ENCODE results near the gene ATP10B. TPM values are rescaled to one million over a fixed set of nuclear protein-coding genes. Genes with fewer than 3 reads are reported as not detected.

The ATP10B gene
- total RNA-seq, 3 donors from 2014 or later (not counting 1 experiment from before 2014, with no cell fraction given), result not detected

- Mint-ChIP-seq H3K36me3 (no peaks in the 10 kb centered on the region), H3K9me3 (peaks cover under 1 to 5% of the 10 kb centered on the region in 2 donors), H3K27me3 (ENCODE audit: low read depth in 2 of 2) (no peaks in the 10 kb centered on the region), H3K27ac (no peak overlapping the region), H3K4me3 (no peak overlapping the region), H3K4me1 (no peaks in the 10 kb centered on the region)
- intact Hi-C loops (cut with micrococcal nuclease), result no loop called here
- TF ChIP-seq, protein P1, sequence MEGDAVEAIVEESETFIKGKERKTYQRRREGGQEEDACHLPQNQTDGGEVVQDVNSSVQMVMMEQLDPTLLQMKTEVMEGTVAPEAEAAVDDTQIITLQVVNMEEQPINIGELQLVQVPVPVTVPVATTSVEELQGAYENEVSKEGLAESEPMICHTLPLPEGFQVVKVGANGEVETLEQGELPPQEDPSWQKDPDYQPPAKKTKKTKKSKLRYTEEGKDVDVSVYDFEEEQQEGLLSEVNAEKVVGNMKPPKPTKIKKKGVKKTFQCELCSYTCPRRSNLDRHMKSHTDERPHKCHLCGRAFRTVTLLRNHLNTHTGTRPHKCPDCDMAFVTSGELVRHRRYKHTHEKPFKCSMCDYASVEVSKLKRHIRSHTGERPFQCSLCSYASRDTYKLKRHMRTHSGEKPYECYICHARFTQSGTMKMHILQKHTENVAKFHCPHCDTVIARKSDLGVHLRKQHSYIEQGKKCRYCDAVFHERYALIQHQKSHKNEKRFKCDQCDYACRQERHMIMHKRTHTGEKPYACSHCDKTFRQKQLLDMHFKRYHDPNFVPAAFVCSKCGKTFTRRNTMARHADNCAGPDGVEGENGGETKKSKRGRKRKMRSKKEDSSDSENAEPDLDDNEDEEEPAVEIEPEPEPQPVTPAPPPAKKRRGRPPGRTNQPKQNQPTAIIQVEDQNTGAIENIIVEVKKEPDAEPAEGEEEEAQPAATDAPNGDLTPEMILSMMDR (IDR thresholded peaks at IDR 0.05), result no peak
- Histone ChIP-seq H3K27ac (ENCODE audit: low read length) (no peak overlapping the region), H3K9me3 (ENCODE audit: control insufficient read depth, insufficient read depth, low read length) (no peaks in the 10 kb centered on the region), H3K36me3 (ENCODE audit: control insufficient read depth, insufficient read depth, low read length) (no peaks in the 10 kb centered on the region), H3K4me1 (ENCODE audit: control insufficient read depth, insufficient read depth, low read length) (no peaks in the 10 kb centered on the region), H3K4me3 (ENCODE audit: low read length) (no peak overlapping the region), H3K27me3 (ENCODE audit: control insufficient read depth, insufficient read depth, low read length) (no peaks in the 10 kb centered on the region)
- no peak for ATAC-seq
- DNase-seq, result no peak
- WGBS (ENCODE audit: insufficient coverage), result 78% methylated on average over 4 of the region's 4 CpGs
Measured at GRCh38 chr5:160797020-160797419, 55.0 kb downstream of the ATP10B start.

DNA sequence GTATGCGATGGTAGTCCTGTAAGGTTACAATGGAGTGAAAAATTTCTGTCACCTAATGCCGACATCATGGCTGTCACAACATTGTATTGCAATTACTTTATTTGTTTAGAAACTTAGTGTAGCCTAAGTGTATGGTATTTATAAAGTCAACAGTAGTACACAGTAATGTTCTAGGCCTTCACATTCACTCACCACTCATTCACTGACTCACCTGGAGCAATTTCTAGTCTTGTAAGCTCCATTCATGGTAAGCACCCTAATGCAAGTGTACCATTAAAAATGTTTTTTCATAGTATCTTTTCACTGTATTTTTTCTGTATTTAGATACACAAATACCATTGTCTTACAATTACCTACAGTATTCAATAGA lies 58.5 kb downstream of the ATP10B start:
- H3K36me3 Mint-ChIP-seq, result no peaks in the 10 kb centered on the region
- intact Hi-C loops (cut with micrococcal nuclease), result no loop called here

GRCh38 chr5:160792732-160793529 lies 59.1 kb downstream of the ATP10B start:
- ATAC-seq, result no peak
- WGBS (ENCODE audit: insufficient coverage), result 91% methylated on average over 3 of the region's 7 CpGs
- H3K4me3 Mint-ChIP-seq, result no peak overlapping the region

More for the DNA sequence above, 58.5 kb downstream of the ATP10B start:
- ATAC-seq, result no peak
- Histone ChIP-seq H3K27ac (ENCODE audit: low read length) (no peak overlapping the region), H3K27me3 (ENCODE audit: control insufficient read depth, insufficient read depth, low read length) (no peaks in the 10 kb centered on the region), H3K4me3 (ENCODE audit: low read length) (no peak overlapping the region), H3K9me3 (ENCODE audit: control insufficient read depth, insufficient read depth, low read length) (no peaks in the 10 kb centered on the region), H3K4me1 (ENCODE audit: control insufficient read depth, insufficient read depth, low read length) (no peaks in the 10 kb centered on the region), H3K36me3 (ENCODE audit: control insufficient read depth, insufficient read depth, low read length) (no peaks in the 10 kb centered on the region)
- TF ChIP-seq, protein P1 (IDR thresholded peaks at IDR 0.05), result no peak
- Mint-ChIP-seq H3K4me1 (no peaks in the 10 kb centered on the region), H3K27ac (no peak overlapping the region), H3K27me3 (ENCODE audit: low read depth in 2 of 2) (no peaks in the 10 kb centered on the region), H3K4me3 (no peak overlapping the region), H3K9me3 (peaks cover 2 to 5% of the 10 kb centered on the region in 2 donors)
- no CpG with 5 or more reads among the region's 2 CpGs for WGBS (ENCODE audit: insufficient coverage)
- DNase-seq, result no peak

More at GRCh38 chr5:160792732-160793529, 59.1 kb downstream of the ATP10B start:
- DNase-seq, result no peak
- Histone ChIP-seq H3K27ac (ENCODE audit: low read length) (no peak overlapping the region), H3K27me3 (ENCODE audit: control insufficient read depth, insufficient read depth, low read length) (no peaks in the 10 kb centered on the region), H3K4me3 (ENCODE audit: low read length) (no peak overlapping the region), H3K36me3 (ENCODE audit: control insufficient read depth, insufficient read depth, low read length) (no peaks in the 10 kb centered on the region), H3K4me1 (ENCODE audit: control insufficient read depth, insufficient read depth, low read length) (no peaks in the 10 kb centered on the region), H3K9me3 (ENCODE audit: control insufficient read depth, insufficient read depth, low read length) (no peaks in the 10 kb centered on the region)
- Mint-ChIP-seq H3K36me3 (no peaks in the 10 kb centered on the region), H3K27me3 (ENCODE audit: low read depth in 2 of 2) (no peaks in the 10 kb centered on the region), H3K9me3 (peaks cover 2% of the 10 kb centered on the region in 2 donors), H3K4me1 (no peaks in the 10 kb centered on the region), H3K27ac (no peak overlapping the region)
- intact Hi-C loops (cut with micrococcal nuclease), result no loop called here
- TF ChIP-seq, protein P1 (IDR thresholded peaks at IDR 0.05), result no peak

All from natural killer cell (primary cell).